Cardiac muscle cell (in vitro differentiated cells and primary cell): Measurements from ENCODE around the gene DMWD. TPM values are rescaled to one million over a fixed set of nuclear protein-coding genes. Genes with fewer than 3 reads are reported as not detected.

ENCODE experiments used
- DNase-seq, 2 donors: peaks; one replicate each; pipeline versions ENCODE4 v3.0.0 to v3.0.0-alpha.2; 2010 to 2017; ENCODE audit warnings: low read depth in 1 of 2, low spot score in 1 of 2
- H3K27ac ChIP-seq: fragments of 200-600 bp; sonication (generic); 2 replicates; pipeline ENCODE4 v1.5.1; 2016
- H3K27me3 ChIP-seq: fragments of 200-600 bp; sonication (generic); 2 replicates; pipeline ENCODE4 v1.6.0; 2016; ENCODE audit warnings: control low read depth
- H3K36me3 ChIP-seq: fragments of 200-600 bp; sonication (generic); 2 replicates; pipeline ENCODE4 v1.5.1; 2016; ENCODE audit warnings: control low read depth
- H3K4me1 ChIP-seq: fragments of 200-600 bp; sonication (generic); 2 replicates; pipeline ENCODE4 v1.8.1; 2017; ENCODE audit warnings: low read depth, mild to moderate bottlenecking, mixed run types
- H3K4me3 ChIP-seq: fragments of 200-600 bp; sonication (generic); 2 replicates; pipeline ENCODE4 v1.5.1; 2016; ENCODE audit warnings: mild to moderate bottlenecking
- H3K9me3 ChIP-seq: fragments of 200-600 bp; sonication (generic); 2 replicates; pipeline ENCODE4 v1.5.1; 2017; ENCODE audit warnings: low read depth, mild to moderate bottlenecking, control low read depth
- polyA plus RNA-seq: library from polyadenylated mRNA; unstranded; fragments of >200 nt; fragmentation: Nextera tagmentation; extraction: Ambion mirVana; gene quantifications from 2 replicates; pipeline ENCODE4 v1.2.1, GENCODE V29; 2016
- total RNA-seq: library from RNA; depleted of rRNA; stranded (reverse); fragments of >200 nt; gene quantifications from 2 replicates; pipeline ENCODE4 v1.2.3, GENCODE V29; 2016
- TF ChIP-seq, protein P1 (sequence below): IDR thresholded peaks from 2 replicates; pipeline ENCODE4 v1.5.1; 2012; ENCODE audit warnings: low read depth, mild to moderate bottlenecking, low read length

The DMWD gene, protein sequence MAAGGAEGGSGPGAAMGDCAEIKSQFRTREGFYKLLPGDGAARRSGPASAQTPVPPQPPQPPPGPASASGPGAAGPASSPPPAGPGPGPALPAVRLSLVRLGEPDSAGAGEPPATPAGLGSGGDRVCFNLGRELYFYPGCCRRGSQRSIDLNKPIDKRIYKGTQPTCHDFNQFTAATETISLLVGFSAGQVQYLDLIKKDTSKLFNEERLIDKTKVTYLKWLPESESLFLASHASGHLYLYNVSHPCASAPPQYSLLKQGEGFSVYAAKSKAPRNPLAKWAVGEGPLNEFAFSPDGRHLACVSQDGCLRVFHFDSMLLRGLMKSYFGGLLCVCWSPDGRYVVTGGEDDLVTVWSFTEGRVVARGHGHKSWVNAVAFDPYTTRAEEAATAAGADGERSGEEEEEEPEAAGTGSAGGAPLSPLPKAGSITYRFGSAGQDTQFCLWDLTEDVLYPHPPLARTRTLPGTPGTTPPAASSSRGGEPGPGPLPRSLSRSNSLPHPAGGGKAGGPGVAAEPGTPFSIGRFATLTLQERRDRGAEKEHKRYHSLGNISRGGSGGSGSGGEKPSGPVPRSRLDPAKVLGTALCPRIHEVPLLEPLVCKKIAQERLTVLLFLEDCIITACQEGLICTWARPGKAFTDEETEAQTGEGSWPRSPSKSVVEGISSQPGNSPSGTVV
- total RNA-seq (65.1 and 112 TPM in 2 replicates), polyA plus RNA-seq (138 and 163 TPM in 2 replicates)

DNA sequence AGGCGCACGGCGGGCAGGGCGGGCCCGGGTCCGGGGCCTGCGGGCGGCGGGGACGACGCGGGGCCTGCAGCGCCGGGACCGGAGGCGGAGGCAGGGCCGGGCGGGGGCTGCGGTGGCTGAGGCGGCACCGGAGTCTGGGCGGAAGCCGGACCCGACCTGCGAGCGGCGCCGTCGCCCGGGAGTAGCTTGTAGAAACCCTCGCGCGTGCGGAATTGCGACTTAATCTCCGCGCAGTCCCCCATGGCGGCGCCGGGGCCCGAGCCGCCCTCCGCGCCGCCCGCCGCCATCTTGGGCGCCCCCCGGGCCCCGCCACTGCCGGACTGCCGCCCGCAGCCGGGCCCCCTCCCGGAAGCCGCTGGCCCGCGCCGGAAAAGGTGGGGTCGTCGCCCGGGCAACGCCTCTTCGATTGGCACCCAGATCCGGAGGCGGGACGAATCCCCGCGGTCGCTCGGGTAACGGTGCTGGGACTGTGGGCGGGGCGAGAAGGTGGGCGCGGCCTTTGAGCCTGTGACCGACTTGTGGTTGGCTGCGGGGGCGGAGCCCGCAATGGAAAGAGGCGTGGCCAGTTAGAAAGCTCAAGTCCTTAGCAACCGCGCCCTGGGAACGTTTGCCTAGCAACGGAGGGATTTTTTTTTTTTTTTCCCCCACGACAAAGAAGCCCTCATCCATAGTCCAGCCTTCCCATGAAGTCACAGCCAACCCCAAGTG is at the start of gene DMWD:
Gene DMWD (minus strand): TSS at position 376 of the 708 bp plus-strand sequence. CDS start 89 bp downstream, at position 287.
- Histone ChIP-seq H3K27me3 (no peaks in the 10 kb centered on the region), H3K27ac (peak within 1 kb of the TSS; percentile 87), H3K4me1 (peaks cover 10% of the 10 kb centered on the region), H3K36me3 (peaks cover 14% of the 10 kb centered on the region), H3K4me3 (peak within 1 kb of the TSS; percentile 98), H3K9me3 (no peaks in the 10 kb centered on the region)
- peak; percentile 99 to 100 for DNase-seq
- TF ChIP-seq, protein P1, sequence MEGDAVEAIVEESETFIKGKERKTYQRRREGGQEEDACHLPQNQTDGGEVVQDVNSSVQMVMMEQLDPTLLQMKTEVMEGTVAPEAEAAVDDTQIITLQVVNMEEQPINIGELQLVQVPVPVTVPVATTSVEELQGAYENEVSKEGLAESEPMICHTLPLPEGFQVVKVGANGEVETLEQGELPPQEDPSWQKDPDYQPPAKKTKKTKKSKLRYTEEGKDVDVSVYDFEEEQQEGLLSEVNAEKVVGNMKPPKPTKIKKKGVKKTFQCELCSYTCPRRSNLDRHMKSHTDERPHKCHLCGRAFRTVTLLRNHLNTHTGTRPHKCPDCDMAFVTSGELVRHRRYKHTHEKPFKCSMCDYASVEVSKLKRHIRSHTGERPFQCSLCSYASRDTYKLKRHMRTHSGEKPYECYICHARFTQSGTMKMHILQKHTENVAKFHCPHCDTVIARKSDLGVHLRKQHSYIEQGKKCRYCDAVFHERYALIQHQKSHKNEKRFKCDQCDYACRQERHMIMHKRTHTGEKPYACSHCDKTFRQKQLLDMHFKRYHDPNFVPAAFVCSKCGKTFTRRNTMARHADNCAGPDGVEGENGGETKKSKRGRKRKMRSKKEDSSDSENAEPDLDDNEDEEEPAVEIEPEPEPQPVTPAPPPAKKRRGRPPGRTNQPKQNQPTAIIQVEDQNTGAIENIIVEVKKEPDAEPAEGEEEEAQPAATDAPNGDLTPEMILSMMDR = no peak

DNA sequence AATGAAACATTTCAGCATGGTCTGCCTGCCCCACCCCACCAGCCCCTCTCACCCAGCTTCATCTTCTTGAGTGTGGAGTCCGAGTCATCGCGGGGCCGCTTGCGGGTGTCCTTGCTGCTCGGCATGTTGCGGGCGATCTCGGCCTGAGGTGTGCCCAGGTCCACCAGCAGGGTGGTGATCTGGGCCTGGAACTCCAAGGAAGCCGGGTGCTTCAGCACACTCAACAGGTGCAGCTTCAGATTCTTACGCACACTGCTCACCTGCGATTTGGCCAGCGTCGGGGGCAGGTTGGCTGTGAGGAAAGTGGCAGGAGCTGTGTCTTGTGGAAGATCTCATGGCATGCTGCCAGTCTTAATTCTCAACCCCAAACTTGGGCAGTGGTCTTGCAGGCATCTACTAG is 49.6 kb upstream of the DMWD start:
- Histone ChIP-seq H3K4me1 (no peaks in the 10 kb centered on the region), H3K9me3 (no peaks in the 10 kb centered on the region), H3K4me3 (no peak overlapping the region), H3K27me3 (no peaks in the 10 kb centered on the region), H3K36me3 (peaks cover 56% of the 10 kb centered on the region), H3K27ac (no peak overlapping the region)
- TF ChIP-seq, protein P1 = no peak
- DNase-seq = no peak

DNA sequence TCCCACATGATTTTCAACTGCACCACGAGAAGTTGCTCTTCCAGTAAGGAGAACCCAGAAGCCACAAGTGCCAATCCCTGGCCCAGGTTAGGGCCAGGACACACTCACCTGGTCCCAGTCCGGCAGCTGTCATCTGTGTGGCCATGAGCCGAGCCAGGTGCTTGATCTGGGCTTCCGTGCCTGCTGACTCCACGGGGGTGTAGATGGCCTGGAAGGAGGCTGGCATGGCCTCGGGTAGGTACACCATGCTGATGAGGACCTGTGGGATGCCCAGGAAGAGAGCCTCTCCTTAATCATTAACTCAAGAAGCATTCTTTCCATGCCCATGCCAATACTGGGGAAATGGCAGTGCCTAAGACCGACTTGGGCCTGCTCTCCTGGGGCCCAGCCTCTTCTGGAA is 42.3 kb upstream of the DMWD start:
- no peak overlapping the region for H3K4me3 ChIP-seq
- no peaks in the 10 kb centered on the region for H3K27me3 ChIP-seq
- H3K4me1 ChIP-seq = no peaks in the 10 kb centered on the region
- no peak for DNase-seq
- H3K9me3 ChIP-seq = no peaks in the 10 kb centered on the region
- no peak overlapping the region for H3K27ac ChIP-seq
- H3K36me3 ChIP-seq = peaks cover 49% of the 10 kb centered on the region
- TF ChIP-seq, protein P1 = no peak

DNA sequence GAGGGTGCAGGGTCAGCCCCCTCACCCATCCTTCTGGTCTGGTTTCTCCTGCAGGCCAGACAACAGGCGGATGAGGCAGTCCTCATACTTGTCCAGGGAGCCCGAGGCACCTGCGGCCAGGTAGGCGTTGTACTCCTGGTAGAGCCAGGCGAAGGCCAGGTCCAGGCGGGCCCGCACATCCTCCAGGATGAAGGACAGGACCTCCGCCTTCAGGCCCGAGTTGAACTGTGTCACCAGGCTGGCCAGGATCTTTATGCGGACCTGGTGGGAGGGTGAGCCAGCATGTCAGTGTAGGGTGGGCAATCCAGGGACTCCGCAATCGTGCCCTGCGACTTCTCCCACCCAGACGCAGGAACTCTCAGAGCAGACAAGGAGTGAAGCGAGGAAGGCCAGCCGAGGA is 36.3 kb upstream of the DMWD start:
- Histone ChIP-seq H3K4me1 (no peaks in the 10 kb centered on the region), H3K27ac (no peak overlapping the region), H3K27me3 (no peaks in the 10 kb centered on the region), H3K36me3 (peaks cover 38% of the 10 kb centered on the region), H3K4me3 (no peak overlapping the region), H3K9me3 (no peaks in the 10 kb centered on the region)
- DNase-seq = no peak
- TF ChIP-seq, protein P1 = no peak

DNA sequence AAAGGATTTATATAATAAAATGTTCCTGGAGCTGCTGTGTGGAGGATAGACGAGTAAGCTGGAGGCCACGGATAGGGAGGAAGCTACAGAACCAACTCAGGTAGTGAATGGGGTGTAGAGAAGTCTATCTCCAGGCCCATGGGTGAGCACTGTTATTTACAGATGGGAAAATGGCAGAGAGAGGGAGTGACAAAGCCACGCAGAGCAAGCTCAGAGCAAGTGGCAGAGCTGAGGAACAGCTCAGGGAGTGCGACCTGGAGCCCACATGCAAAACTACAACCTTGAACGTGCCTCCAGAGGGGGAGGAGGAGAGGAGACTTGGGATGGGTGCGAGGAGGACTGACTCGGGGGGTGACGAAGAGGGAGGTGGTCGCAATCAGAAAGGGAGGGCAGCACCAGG is 35.9 kb upstream of the DMWD start:
- no peak for DNase-seq
- Histone ChIP-seq H3K4me3 (no peak overlapping the region), H3K36me3 (peaks cover 36% of the 10 kb centered on the region), H3K9me3 (no peaks in the 10 kb centered on the region), H3K4me1 (no peaks in the 10 kb centered on the region), H3K27ac (no peak overlapping the region), H3K27me3 (no peaks in the 10 kb centered on the region)
- TF ChIP-seq, protein P1 = no peak
